ENCODE data around the gene KRTAP9-4. TPM values are rescaled to one million over a fixed set of nuclear protein-coding genes. Genes with fewer than 3 reads are reported as not detected.

The KRTAP9-4 gene, protein sequence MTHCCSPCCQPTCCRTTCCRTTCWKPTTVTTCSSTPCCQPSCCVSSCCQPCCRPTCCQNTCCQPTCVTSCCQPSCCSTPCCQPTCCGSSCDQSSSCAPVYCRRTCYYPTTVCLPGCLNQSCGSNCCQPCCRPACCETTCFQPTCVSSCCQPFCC
- total RNA-seq (2022; extraction: Qiagen RNA extraction; ENCODE audit: low read depth), result not detected in 5 replicates

DNA sequence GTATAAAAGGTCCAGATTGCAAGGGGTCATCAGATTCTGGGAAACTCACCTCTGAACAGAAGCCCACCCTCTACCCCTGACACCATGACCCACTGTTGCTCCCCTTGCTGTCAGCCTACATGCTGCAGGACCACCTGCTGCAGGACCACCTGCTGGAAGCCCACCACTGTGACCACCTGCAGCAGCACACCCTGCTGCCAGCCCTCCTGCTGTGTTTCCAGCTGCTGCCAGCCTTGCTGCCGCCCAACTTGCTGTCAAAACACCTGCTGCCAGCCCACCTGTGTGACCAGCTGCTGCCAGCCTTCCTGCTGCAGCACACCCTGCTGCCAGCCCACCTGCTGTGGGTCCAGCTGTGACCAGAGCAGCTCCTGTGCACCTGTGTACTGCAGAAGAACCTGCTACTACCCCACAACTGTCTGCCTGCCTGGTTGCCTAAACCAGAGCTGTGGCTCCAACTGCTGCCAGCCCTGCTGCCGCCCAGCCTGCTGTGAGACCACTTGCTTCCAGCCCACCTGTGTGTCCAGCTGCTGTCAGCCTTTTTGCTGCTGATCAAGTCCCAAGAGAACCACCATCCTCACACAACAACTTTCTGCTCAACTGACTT, at the start of gene KRTAP9-4:
Gene KRTAP9-4 (plus strand): TSS at position 51 of the 604 bp plus-strand sequence. CDS start 34 bp downstream, at position 85.

DNA sequence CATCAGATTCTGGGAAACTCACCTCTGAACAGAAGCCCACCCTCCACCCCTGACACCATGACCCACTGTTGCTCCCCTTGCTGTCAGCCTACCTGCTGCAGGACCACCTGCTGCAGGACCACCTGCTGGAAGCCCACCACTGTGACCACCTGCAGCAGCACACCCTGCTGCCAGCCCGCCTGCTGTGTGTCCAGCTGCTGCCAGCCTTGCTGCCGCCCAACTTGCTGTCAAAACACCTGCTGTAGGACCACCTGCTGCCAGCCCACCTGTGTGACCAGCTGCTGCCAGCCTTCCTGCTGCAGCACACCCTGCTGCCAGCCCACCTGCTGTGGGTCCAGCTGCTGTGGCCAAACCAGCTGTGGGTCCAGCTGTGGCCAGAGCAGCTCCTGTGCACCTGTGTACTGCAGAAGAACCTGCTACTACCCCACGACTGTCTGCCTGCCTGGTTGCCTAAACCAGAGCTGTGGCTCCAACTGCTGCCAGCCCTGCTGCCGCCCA, 22.8 kb upstream of the KRTAP9-4 start, which contains the start of gene KRTAP9-2:
Gene KRTAP9-2 (plus strand): TSS at position 51 of the 498 bp plus-strand sequence. CDS start 7 bp downstream, at position 58.

DNA sequence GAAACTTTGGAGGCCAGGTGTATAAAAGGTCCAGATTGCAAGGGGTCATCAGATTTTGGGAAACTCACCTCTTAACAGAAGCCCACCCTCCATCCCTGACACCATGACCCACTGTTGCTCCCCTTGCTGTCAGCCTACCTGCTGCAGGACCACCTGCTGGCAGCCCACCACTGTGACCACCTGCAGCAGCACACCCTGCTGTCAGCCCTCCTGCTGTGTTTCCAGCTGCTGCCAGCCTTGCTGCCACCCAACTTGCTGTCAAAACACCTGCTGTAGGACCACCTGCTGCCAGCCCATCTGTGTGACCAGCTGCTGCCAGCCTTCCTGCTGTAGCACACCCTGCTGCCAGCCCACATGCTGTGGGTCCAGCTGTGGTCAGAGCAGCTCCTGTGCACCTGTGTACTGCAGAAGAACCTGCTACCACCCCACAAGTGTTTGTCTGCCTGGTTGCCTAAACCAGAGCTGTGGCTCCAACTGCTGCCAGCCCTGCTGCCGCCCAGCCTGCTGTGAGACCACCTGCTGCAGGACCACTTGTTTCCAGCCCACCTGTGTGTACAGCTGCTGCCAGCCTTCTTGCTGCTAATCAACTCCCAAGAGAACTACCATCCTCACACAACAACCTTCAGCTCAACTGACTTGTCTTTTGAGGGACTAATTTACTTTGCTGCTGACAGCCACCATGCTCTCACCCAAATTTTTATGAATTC, 16.9 kb upstream of the KRTAP9-4 start, which contains the start of gene KRTAP9-3:
Gene KRTAP9-3 (plus strand): TSS at position 51 of the 707 bp plus-strand sequence. CDS start 53 bp downstream, at position 104.

DNA sequence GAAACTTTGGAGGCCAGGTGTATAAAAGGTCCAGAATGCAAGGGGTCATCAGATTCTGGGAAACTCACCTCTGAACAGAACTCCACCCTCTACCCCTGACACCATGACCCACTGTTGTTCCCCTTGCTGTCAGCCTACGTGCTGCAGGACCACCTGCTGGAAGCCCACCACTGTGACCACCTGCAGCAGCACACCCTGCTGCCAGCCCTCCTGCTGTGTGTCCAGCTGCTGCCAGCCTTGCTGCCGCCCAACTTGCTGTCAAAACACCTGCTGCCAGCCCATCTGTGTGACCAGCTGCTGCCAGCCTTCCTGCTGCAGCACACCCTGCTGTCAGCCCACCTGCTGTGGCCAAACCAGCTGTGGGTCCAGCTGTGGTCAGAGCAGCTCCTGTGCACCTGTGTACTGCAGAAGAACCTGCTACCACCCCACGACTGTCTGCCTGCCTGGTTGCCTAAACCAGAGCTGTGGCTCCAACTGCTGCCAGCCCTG, 11.5 kb upstream of the KRTAP9-4 start, which contains the start of gene KRTAP9-8:
Gene KRTAP9-8 (plus strand): TSS at position 51 of the 489 bp plus-strand sequence. CDS start 53 bp downstream, at position 104.

DNA sequence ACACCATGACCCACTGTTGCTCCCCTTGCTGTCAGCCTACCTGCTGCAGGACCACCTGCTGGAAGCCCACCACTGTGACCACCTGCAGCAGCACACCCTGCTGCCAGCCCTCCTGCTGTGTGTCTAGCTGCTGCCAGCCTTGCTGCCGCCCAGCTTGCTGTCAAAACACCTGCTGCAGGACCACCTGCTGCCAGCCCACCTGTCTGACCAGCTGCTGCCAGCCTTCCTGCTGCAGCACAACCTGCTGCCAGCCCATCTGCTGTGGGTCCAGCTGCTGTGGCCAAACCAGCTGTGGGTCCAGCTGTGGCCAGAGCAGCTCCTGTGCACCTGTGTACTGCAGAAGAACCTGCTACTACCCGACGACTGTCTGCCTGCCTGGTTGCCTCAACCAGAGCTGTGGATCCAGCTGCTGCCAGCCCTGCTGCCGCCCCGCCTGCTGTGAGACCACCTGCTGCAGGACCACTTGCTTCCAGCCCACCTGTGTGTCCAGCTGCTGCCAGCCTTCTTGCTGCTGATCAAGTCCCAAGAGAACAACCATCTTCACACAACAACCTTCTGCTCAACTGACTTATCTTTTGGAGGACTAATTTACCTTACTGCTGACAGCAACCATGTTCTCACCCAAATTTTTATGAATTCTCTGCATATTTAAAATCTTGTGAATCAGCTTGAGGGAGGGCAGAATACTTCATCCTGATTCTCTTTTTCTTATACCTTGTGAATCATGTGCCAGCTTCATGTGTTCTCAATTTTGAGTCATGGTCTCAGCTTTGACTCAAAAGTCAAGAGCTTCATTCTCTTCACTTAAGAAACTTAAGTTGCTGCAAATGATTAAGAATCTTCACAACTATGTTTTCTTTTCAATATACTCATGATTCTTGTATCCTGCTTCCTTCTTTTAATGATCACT, 6.1 kb downstream of the KRTAP9-4 start, which contains the start of gene KRTAP9-9:
Gene KRTAP9-9 (plus strand): TSS at position 4 of the 910 bp plus-strand sequence.

DNA sequence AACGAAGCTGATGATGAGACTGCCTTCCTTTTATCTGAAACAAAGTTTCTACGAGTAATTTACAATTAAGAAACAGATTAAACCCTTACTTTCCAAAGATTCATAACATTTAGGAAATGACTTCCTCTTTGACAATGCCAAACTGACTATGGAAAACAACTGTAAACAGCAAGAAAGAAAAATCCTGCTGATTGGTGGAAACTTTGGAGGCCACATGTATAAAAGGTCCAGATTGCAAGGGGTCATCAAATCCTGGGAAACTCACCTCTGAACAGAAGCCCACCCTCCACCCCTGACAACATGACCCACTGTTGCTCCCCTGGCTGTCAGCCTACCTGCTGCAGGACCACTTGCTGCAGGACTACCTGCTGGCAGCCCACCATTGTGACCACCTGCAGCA, 15.6 kb downstream of the KRTAP9-4 start, which contains the start of gene KRTAP9-6:
Gene KRTAP9-6 (plus strand): TSS at position 301 of the 400 bp plus-strand sequence. CDS start 0 bp downstream, at position 301.

DNA sequence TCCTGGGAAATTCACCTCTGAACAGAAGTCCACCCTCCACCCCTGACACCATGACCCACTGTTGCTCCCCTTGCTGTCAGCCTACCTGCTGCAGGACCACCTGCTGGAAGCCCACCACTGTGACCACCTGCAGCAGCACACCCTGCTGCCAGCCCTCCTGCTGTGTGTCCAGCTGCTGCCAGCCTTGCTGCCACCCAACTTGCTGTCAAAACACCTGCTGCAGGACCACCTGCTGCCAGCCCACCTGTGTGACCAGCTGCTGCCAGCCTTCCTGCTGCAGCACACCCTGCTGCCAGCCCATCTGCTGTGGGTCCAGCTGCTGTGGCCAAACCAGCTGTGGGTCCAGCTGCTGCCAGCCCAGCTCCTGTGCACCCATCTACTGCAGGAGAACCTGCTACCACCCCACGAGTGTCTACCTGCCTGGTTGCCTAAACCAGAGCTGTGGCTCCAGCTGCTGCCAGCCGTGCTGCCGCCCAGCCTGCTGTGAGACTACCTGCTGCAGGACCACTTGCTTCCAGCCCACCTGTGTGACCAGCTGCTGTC, 26.2 kb downstream of the KRTAP9-4 start, which contains the start of gene KRTAP9-7:
Gene KRTAP9-7 (plus strand): TSS at position 51 of the 543 bp plus-strand sequence. CDS start 0 bp downstream, at position 51.

Other genes starting within 250 kb of the KRTAP9-4 start
- gene KRTAP3-2, start 249.8 kb upstream of the KRTAP9-4 start, total RNA-seq (2022; extraction: Qiagen RNA extraction; ENCODE audit: low read depth), result 0.26 to 0.35 TPM (median 0.34 TPM) in 3 of 5 replicates, not detected in the others
- not detected in 5 replicates for gene KRTAP3-1, start 240.6 kb upstream of the KRTAP9-4 start, total RNA-seq (2022; extraction: Qiagen RNA extraction; ENCODE audit: low read depth)
- gene KRTAP1-5, start 222.5 kb upstream of the KRTAP9-4 start, total RNA-seq (2022; extraction: Qiagen RNA extraction; ENCODE audit: low read depth), result 0.08 TPM in 1 of 5 replicates, not detected in the others
- not detected in 5 replicates for gene KRTAP1-4, start 219.5 kb upstream of the KRTAP9-4 start, total RNA-seq (2022; extraction: Qiagen RNA extraction; ENCODE audit: low read depth)
- gene KRTAP1-3, start 214.8 kb upstream of the KRTAP9-4 start, total RNA-seq (2022; extraction: Qiagen RNA extraction; ENCODE audit: low read depth), result not detected in 5 replicates
- not detected in 5 replicates for gene KRTAP1-1, start 208.2 kb upstream of the KRTAP9-4 start, total RNA-seq (2022; extraction: Qiagen RNA extraction; ENCODE audit: low read depth)
- not detected in 5 replicates for gene KRTAP2-1, start 202.4 kb upstream of the KRTAP9-4 start, total RNA-seq (2022; extraction: Qiagen RNA extraction; ENCODE audit: low read depth)
- not detected in 5 replicates for gene KRTAP2-2, start 194.5 kb upstream of the KRTAP9-4 start, total RNA-seq (2022; extraction: Qiagen RNA extraction; ENCODE audit: low read depth)
- 0.12 to 0.13 TPM in 2 of 5 replicates, not detected in the others for gene KRTAP2-3, start 189.6 kb upstream of the KRTAP9-4 start, total RNA-seq (2022; extraction: Qiagen RNA extraction; ENCODE audit: low read depth)
- gene KRTAP2-4, start 183.8 kb upstream of the KRTAP9-4 start, total RNA-seq (2022; extraction: Qiagen RNA extraction; ENCODE audit: low read depth), result not detected in 5 replicates
- gene KRTAP4-7, start 165.5 kb upstream of the KRTAP9-4 start, total RNA-seq (2022; extraction: Qiagen RNA extraction; ENCODE audit: low read depth), result not detected in 5 replicates
- not detected in 5 replicates for gene KRTAP4-8, start 151.5 kb upstream of the KRTAP9-4 start, total RNA-seq (2022; extraction: Qiagen RNA extraction; ENCODE audit: low read depth)
- gene KRTAP4-16, start 147.5 kb upstream of the KRTAP9-4 start, total RNA-seq (2022; extraction: Qiagen RNA extraction; ENCODE audit: low read depth), result not detected in 5 replicates
- 0.20 TPM in 1 of 5 replicates, not detected in the others for gene KRTAP4-9, start 144.3 kb upstream of the KRTAP9-4 start, total RNA-seq (2022; extraction: Qiagen RNA extraction; ENCODE audit: low read depth)
- not detected in 5 replicates for gene KRTAP4-11, start 131.3 kb upstream of the KRTAP9-4 start, total RNA-seq (2022; extraction: Qiagen RNA extraction; ENCODE audit: low read depth)
- not detected in 5 replicates for gene KRTAP4-12, start 125.5 kb upstream of the KRTAP9-4 start, total RNA-seq (2022; extraction: Qiagen RNA extraction; ENCODE audit: low read depth)
- gene KRTAP4-6, start 109.1 kb upstream of the KRTAP9-4 start, total RNA-seq (2022; extraction: Qiagen RNA extraction; ENCODE audit: low read depth), result not detected in 5 replicates
- gene KRTAP4-5, start 99.9 kb upstream of the KRTAP9-4 start, total RNA-seq (2022; extraction: Qiagen RNA extraction; ENCODE audit: low read depth), result not detected in 5 replicates
- gene KRTAP4-4, start 88.9 kb upstream of the KRTAP9-4 start, total RNA-seq (2022; extraction: Qiagen RNA extraction; ENCODE audit: low read depth), result not detected in 5 replicates
- not detected in 5 replicates for gene KRTAP4-3, start 81.5 kb upstream of the KRTAP9-4 start, total RNA-seq (2022; extraction: Qiagen RNA extraction; ENCODE audit: low read depth)
- gene KRTAP4-2, start 71.5 kb upstream of the KRTAP9-4 start, total RNA-seq (2022; extraction: Qiagen RNA extraction; ENCODE audit: low read depth), result not detected in 5 replicates
- gene KRTAP4-1, start 64.8 kb upstream of the KRTAP9-4 start, total RNA-seq (2022; extraction: Qiagen RNA extraction; ENCODE audit: low read depth), result 0.15 to 0.30 TPM (median 0.20 TPM) in 4 of 5 replicates, not detected in the other
- gene KRTAP9-1, start 59.8 kb upstream of the KRTAP9-4 start, total RNA-seq (2022; extraction: Qiagen RNA extraction; ENCODE audit: low read depth), result not detected in 5 replicates
- gene KRTAP9-2, start 23.0 kb upstream of the KRTAP9-4 start, total RNA-seq (2022; extraction: Qiagen RNA extraction; ENCODE audit: low read depth), result not detected in 5 replicates
- gene KRTAP9-3, start 17.2 kb upstream of the KRTAP9-4 start, total RNA-seq (2022; extraction: Qiagen RNA extraction; ENCODE audit: low read depth), result not detected in 5 replicates
- gene KRTAP9-8, start 11.7 kb upstream of the KRTAP9-4 start, total RNA-seq (2022; extraction: Qiagen RNA extraction; ENCODE audit: low read depth), result not detected in 5 replicates
- gene KRTAP9-9, start 5.7 kb downstream of the KRTAP9-4 start, total RNA-seq (2022; extraction: Qiagen RNA extraction; ENCODE audit: low read depth), result not detected in 5 replicates
- gene KRTAP9-6, start 15.7 kb downstream of the KRTAP9-4 start, total RNA-seq (2022; extraction: Qiagen RNA extraction; ENCODE audit: low read depth), result not detected in 5 replicates
- not detected in 5 replicates for gene KRTAP9-7, start 26.0 kb downstream of the KRTAP9-4 start, total RNA-seq (2022; extraction: Qiagen RNA extraction; ENCODE audit: low read depth)
- gene KRTAP29-1, start 53.2 kb downstream of the KRTAP9-4 start, total RNA-seq (2022; extraction: Qiagen RNA extraction; ENCODE audit: low read depth), result not detected in 5 replicates
- not detected in 5 replicates for gene KRTAP16-1, start 59.6 kb downstream of the KRTAP9-4 start, total RNA-seq (2022; extraction: Qiagen RNA extraction; ENCODE audit: low read depth)
- not detected in 5 replicates for gene KRTAP17-1, start 66.0 kb downstream of the KRTAP9-4 start, total RNA-seq (2022; extraction: Qiagen RNA extraction; ENCODE audit: low read depth)
- not detected in 5 replicates for gene KRT33A, start 101.1 kb downstream of the KRTAP9-4 start, total RNA-seq (2022; extraction: Qiagen RNA extraction; ENCODE audit: low read depth)
- 0.07 to 0.28 TPM (median 0.15 TPM) in 3 of 5 replicates, not detected in the others for gene KRT33B, start 120.1 kb downstream of the KRTAP9-4 start, total RNA-seq (2022; extraction: Qiagen RNA extraction; ENCODE audit: low read depth)
- gene KRT34, start 132.6 kb downstream of the KRTAP9-4 start, total RNA-seq (2022; extraction: Qiagen RNA extraction; ENCODE audit: low read depth), result 0.29 to 0.53 TPM (median 0.49 TPM) in 5 replicates
- not detected in 5 replicates for gene KRT31, start 147.9 kb downstream of the KRTAP9-4 start, total RNA-seq (2022; extraction: Qiagen RNA extraction; ENCODE audit: low read depth)
- gene KRT37, start 174.9 kb downstream of the KRTAP9-4 start, total RNA-seq (2022; extraction: Qiagen RNA extraction; ENCODE audit: low read depth), result not detected in 5 replicates
- not detected in 5 replicates for gene KRT38, start 191.3 kb downstream of the KRTAP9-4 start, total RNA-seq (2022; extraction: Qiagen RNA extraction; ENCODE audit: low read depth)
- gene KRT32, start 217.7 kb downstream of the KRTAP9-4 start, total RNA-seq (2022; extraction: Qiagen RNA extraction; ENCODE audit: low read depth), result not detected in 5 replicates
- not detected in 5 replicates for gene KRT35, start 231.5 kb downstream of the KRTAP9-4 start, total RNA-seq (2022; extraction: Qiagen RNA extraction; ENCODE audit: low read depth)
- gene KRT36, start 240.2 kb downstream of the KRTAP9-4 start, total RNA-seq (2022; extraction: Qiagen RNA extraction; ENCODE audit: low read depth), result not detected in 5 replicates